A549 (cell line): ENCODE measurements around the gene SLF2. TPM values are rescaled to one million over a fixed set of nuclear protein-coding genes. Genes with fewer than 3 reads are reported as not detected.

Experiments used
- ATAC-seq, 2 experiments: fragments of 200-7000 bp in 1 of 2; fragments of >200 bp in 1 of 2; cut with Nextera tagmentation in 1 of 2; cut with Tn5 transposase in 1 of 2; 3 replicates each; pipeline versions ENCODE4 v1.8.0 to v1.9.1; 2018 to 2020; ENCODE audit warnings: mild to moderate bottlenecking in 1 of 2, moderate library complexity in 1 of 2
- CTCF ChIA-PET: fragments of 300-600 bp; sonication (Branson Sonifier 250); formaldehyde crosslinking; extraction: SDS; loops from one replicate; lab custom pipeline; 2021; ENCODE audit warnings: antibody characterized with exemption, inconsistent platforms; lab: Yijun Ruan, JAX
- POLR2A ChIA-PET: fragments of 350-600 bp; formaldehyde crosslinking; extraction: SDS; loops from one replicate; lab custom pipeline; 2021; ENCODE audit warnings: antibody characterized with exemption, inconsistent platforms; lab: Yijun Ruan, JAX
- DNase-seq, 2 experiments: peaks; one replicate each; pipeline versions ENCODE4 v3.0.0 to v3.0.0-alpha.2; 2011 to 2016; ENCODE audit warnings: low read depth in 1 of 2, low spot score in 1 of 2
- FAIRE-seq: peaks from 2 replicates; lab custom pipeline; 2011; peaks lifted over from hg19 to GRCh38; lab: Jason Lieb, UNC
- H3K27ac ChIP-seq, 2 experiments: fragments of >200 bp; sonication (Bioruptor Twin); formaldehyde crosslinking; 3 replicates each; pipeline ENCODE4 v1.5.1; 2016 to 2017
- H3K4me1 ChIP-seq: fragments of >200 bp; sonication (Bioruptor Twin); formaldehyde crosslinking; 3 replicates; pipeline ENCODE4 v1.6.1; 2016
- H3K4me2 ChIP-seq: fragments of >200 bp; sonication (Bioruptor Twin); formaldehyde crosslinking; 3 replicates; pipeline ENCODE4 v1.6.1; 2016
- H3K4me3 ChIP-seq: fragments of >200 bp; sonication (Bioruptor Twin); formaldehyde crosslinking; 3 replicates; pipeline ENCODE4 v1.5.1; 2016
- H3K9me3 ChIP-seq: fragments of >200 bp; sonication (Bioruptor Twin); formaldehyde crosslinking; 3 replicates; pipeline ENCODE4 v1.6.1; 2016
- ATOH8 ChIP-seq: fragments of 250-450 bp; sonication (Bioruptor Pico); IDR thresholded peaks from 2 replicates; pipeline ENCODE4 v1.5.0; 2020; ENCODE audit warnings: low read depth, mild to moderate bottlenecking, moderate library complexity
- BHLHE40 ChIP-seq: IDR thresholded peaks from 2 replicates; pipeline ENCODE4 v1.6.1; 2012; ENCODE audit warnings: low read depth, low read length, inconsistent platforms
- CTCF ChIP-seq: fragments of >200 bp; sonication (Bioruptor Twin); formaldehyde crosslinking; IDR thresholded peaks from 3 replicates; pipeline ENCODE4 v1.5.1; 2016
- ESRRA ChIP-seq: fragments of 150-350 bp; IDR thresholded peaks from 2 replicates; pipeline ENCODE4 v1.6.1; 2014; ENCODE audit warnings: mild to moderate bottlenecking, low read length, borderline replicate concordance
- JUN ChIP-seq, 2 experiments: fragments of >200 bp; sonication (Bioruptor Twin); formaldehyde crosslinking; IDR thresholded peaks; 2 replicates in 1 of 2; 3 replicates in 1 of 2; pipeline ENCODE4 v1.6.1; 2016 to 2017
- JUNB ChIP-seq: fragments of >200 bp; sonication (Bioruptor Twin); formaldehyde crosslinking; IDR thresholded peaks from 2 replicates; pipeline ENCODE4 v1.6.1; 2016
- MYC ChIP-seq: IDR thresholded peaks from 2 replicates; pipeline ENCODE4 v1.6.1; 2012; ENCODE audit warnings: mild to moderate bottlenecking, inconsistent platforms, low read length, improper control_type of control experiment, borderline replicate concordance
- PBX3 ChIP-seq: IDR thresholded peaks from 2 replicates; pipeline ENCODE4 v1.6.1; 2012
- POLR2A ChIP-seq: IDR thresholded peaks from 2 replicates; pipeline ENCODE4 v1.6.1; 2012; ENCODE audit warnings: mild to moderate bottlenecking, low read length
- RAD21 ChIP-seq, 2 experiments: fragments of >200 bp in 1 of 2; sonication (Bioruptor Twin) in 1 of 2; formaldehyde crosslinking in 1 of 2; IDR thresholded peaks in 1 of 2; conservative IDR thresholded peaks in 1 of 2; 2 replicates in 1 of 2; 3 replicates in 1 of 2; pipeline ENCODE4 v1.6.1; 2012 to 2018; ENCODE audit warnings: inconsistent platforms in 1 of 2
- RARB ChIP-seq: fragments of 250-450 bp; sonication (Bioruptor Pico); IDR thresholded peaks from 2 replicates; pipeline ENCODE4 v1.8.0; 2021; ENCODE audit warnings: mild to moderate bottlenecking, moderate library complexity
- RCOR1 ChIP-seq: fragments of 150-350 bp; IDR thresholded peaks from 2 replicates; pipeline ENCODE4 v1.6.1; 2014; ENCODE audit warnings: antibody characterized with exemption, low read length, low read depth
- REST ChIP-seq: fragments of 200-600 bp; sonication (generic); IDR thresholded peaks from 2 replicates; pipeline ENCODE4 v1.6.1; 2016; ENCODE audit warnings: antibody characterized with exemption, mild to moderate bottlenecking, moderate library complexity
- RNF2 ChIP-seq: fragments of 200-600 bp; sonication (generic); IDR thresholded peaks from 2 replicates; pipeline ENCODE4 v1.6.1; 2016; ENCODE audit warnings: low read depth, mild to moderate bottlenecking, antibody characterized with exemption, moderate library complexity, borderline replicate concordance
- SMC3 ChIP-seq: fragments of >200 bp; sonication (Bioruptor Twin); formaldehyde crosslinking; IDR thresholded peaks from 3 replicates; pipeline ENCODE4 v1.6.1; 2018; ENCODE audit warnings: inconsistent platforms
- TFCP2L1 ChIP-seq: fragments of 250-450 bp; sonication (Bioruptor Pico); IDR thresholded peaks from 2 replicates; pipeline ENCODE4 v1.5.0; 2021; ENCODE audit warnings: mild to moderate bottlenecking
- ZC3H11A ChIP-seq: fragments of 450-650 bp; IDR thresholded peaks from 2 replicates; pipeline ENCODE4 v1.6.1; 2014; ENCODE audit warnings: antibody characterized with exemption, mild to moderate bottlenecking
- ZFP36 ChIP-seq: fragments of 450-650 bp; IDR thresholded peaks from 2 replicates; pipeline ENCODE4 v1.6.1; 2014; ENCODE audit warnings: borderline replicate concordance; ENCODE audit not compliant: partially characterized antibody
- ZNF302 ChIP-seq: fragments of 250-450 bp; sonication (Bioruptor Pico); IDR thresholded peaks from 2 replicates; pipeline ENCODE4 v1.9.0; 2021; ENCODE audit warnings: inconsistent platforms, mild to moderate bottlenecking, moderate library complexity
- WGBS: methylation state at CpG from one replicate; pipeline ENCODE4 v1.1.6; 2017; ENCODE audit errors: missing lambda C conversion rate; 5-methylcytosine and 5-hydroxymethylcytosine counted together
- polyA plus RNA-seq, 4 experiments: library from polyadenylated mRNA; depleted of rRNA in 3 of 4; stranded (reverse); fragments of >200 nt; fragmentation: RNase III in 1 of 4; extraction: RNeasy Plus Mini Kit Qiagen cat#74134 plus additional on column Dnase treatment in 1 of 4; gene quantifications; 2 replicates in 3 of 4; 3 replicates in 1 of 4; pipeline ENCODE4 v1.2.3, GENCODE V29; 2011 to 2017

Gene SLF2
- polyA plus RNA-seq, 2 of the 4 experiments (the other 2 are of a cell fraction), result 13.0 to 16.6 TPM

GRCh38 chr10:100989088-100989487, 76.3 kb downstream of the SLF2 start (continued):
- no peak for TF ChIP-seq ZC3H11A

GRCh38 chr10:100993986-100994708, 81.4 kb downstream of the SLF2 start:
- TF ChIP-seq SMC3, result peak; percentile 65
- no peak for TF ChIP-seq ATOH8 (CRISPR knock-in tag)
- no peak for TF ChIP-seq JUN (IDR thresholded peaks at IDR 0.05)
- TF ChIP-seq CTCF, result peak; percentile 75
- TF ChIP-seq BHLHE40, result no peak
- TF ChIP-seq RAD21 (conservative IDR thresholded peaks at IDR 0.05 in 1 of 2, IDR thresholded peaks at IDR 0.05 in 1 of 2), result peak; percentile 68 to 69
- TF ChIP-seq REST, result no peak
- TF ChIP-seq MYC, result no peak
- ATAC-seq (no peak), DNase-seq (peak; percentile 54 to 55), FAIRE-seq (no peak)
- POLR2A ChIA-PET, result interaction anchor here (0.6 to 1.3 kb wide), 3 partner anchors 13 to 22 kb away, joined by 3 to 6 read pairs (median 3); no protein-coding TSS in a partner anchor
- H3K9me3 ChIP-seq, result no peaks in the 10 kb centered on the region
- no peak overlapping the region for H3K27ac ChIP-seq
- no peak overlapping the region for H3K4me3 ChIP-seq
- H3K4me1 ChIP-seq, result peaks cover 17% of the 10 kb centered on the region
- CTCF ChIA-PET, result interaction anchor here (0.6 to 25.8 kb wide), 17 partner anchors 9 to 730 kb away, joined by 3 to 608 read pairs (median 4); partner anchors contain the start of genes PDZD7 and SFXN3
- H3K4me2 ChIP-seq, result no peak overlapping the region
- 46% methylated on average over 10 of the region's 10 CpGs for WGBS

GRCh38 chr10:100995181-100995580, 82.4 kb downstream of the SLF2 start:
- TF ChIP-seq ESRRA (no peak), RNF2 (no peak), ZFP36 (no peak), TFCP2L1 (CRISPR knock-in tag) (no peak), BHLHE40 (no peak), JUNB (no peak), ZC3H11A (no peak), POLR2A (no peak), RCOR1 (no peak), RAD21 (conservative IDR thresholded peaks at IDR 0.05 in 1 of 2, IDR thresholded peaks at IDR 0.05 in 1 of 2) (no peak), PBX3 (no peak), ZNF302 (CRISPR knock-in tag) (no peak), RARB (CRISPR knock-in tag) (no peak)
- TF ChIP-seq, all 56 proteins: peak for 0
- Histone ChIP-seq H3K4me2 (no peak overlapping the region), H3K4me1 (peaks cover 13% of the 10 kb centered on the region), H3K9me3 (no peaks in the 10 kb centered on the region), H3K27ac (no peak overlapping the region), H3K4me3 (no peak overlapping the region)
- FAIRE-seq, result no peak
- ChIA-PET POLR2A (no interaction called here), CTCF (interaction anchor here (0.6 to 25.8 kb wide), 5 partner anchors 10 to 45 kb away, joined by 3 to 608 read pairs (median 145); partner anchors contain the start of genes PDZD7 and SFXN3)
- WGBS, result 96% methylated on average over 6 of the region's 6 CpGs
- no peak for DNase-seq
- no peak for ATAC-seq
